Hematopoietic multipotent progenitor cell treated with erythropoietin and hydrocortisone succinate and interleukin-3 and kit ligand, for 15 days (in vitro differentiated cells): ENCODE measurements around the gene TSPAN18.

Experiments
- DNase-seq: peaks from one replicate; pipeline ENCODE4 v3.0.0-alpha.2; 2015; ENCODE audit warnings: low spot score

The TSPAN18 gene

GRCh38 chr11:44797051-44797450 lies 70.3 kb downstream of the TSPAN18 start:
- no peak for DNase-seq

DNA sequence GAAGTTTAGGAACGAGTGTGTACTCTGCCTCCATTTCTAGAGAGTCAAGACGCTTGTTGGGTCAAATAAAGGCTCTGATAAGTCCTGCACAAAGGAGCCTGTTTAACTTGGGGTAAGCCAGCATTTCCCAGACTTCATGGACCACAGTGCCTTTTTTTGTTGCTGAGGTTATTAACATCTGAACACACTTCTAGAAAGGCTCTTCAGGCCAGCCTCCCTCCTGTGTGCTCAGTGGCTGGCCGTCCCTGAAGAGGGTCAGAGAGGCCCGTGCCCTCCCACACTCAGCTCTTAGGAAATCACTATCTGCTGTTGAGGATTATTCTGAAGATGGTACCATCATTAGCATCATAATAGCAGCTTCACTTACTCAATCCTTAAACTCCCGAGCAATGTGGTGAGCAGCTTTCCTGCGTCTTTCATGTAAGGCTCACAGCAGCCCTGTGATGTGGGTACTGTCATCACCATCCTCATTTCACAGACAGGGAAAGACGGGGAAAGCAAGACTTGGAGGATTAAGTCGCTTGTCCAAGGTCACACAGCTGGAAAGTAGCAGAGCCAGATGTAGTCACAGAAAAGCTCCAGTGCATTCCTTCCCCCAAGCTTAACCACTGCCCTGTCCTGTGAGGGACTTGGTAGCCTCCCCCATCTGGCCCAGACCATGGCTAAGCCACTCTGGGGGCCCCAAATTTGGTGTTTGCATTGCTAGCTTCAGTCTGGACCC lies 71.3 kb downstream of the TSPAN18 start:
- DNase-seq, result no peak

GRCh38 chr11:44798607-44798972 lies 71.8 kb downstream of the TSPAN18 start:
- DNase-seq, result no peak

DNA sequence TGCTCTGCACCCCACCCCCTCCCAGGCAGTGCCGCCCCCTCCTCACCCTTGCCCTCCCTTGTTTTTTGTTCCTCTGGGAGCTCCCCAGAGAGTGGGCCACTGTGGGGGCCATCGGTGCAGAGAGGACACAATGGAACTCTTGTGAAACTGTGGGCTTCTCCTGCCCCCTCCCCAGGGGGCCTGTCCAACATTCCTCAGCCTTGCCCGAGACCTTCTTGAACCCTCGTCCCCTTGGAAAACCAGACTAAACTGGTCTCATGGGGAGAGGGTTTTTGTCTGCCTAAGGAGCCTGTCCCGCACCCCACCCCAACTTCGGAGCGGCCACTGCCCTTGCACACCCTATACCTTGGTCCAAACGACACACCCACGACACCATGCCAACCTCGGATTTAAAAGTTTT lies 72.2 kb downstream of the TSPAN18 start:
- DNase-seq, result no peak

GRCh38 chr11:44802347-44802746 lies 75.6 kb downstream of the TSPAN18 start:
- no peak for DNase-seq

DNA sequence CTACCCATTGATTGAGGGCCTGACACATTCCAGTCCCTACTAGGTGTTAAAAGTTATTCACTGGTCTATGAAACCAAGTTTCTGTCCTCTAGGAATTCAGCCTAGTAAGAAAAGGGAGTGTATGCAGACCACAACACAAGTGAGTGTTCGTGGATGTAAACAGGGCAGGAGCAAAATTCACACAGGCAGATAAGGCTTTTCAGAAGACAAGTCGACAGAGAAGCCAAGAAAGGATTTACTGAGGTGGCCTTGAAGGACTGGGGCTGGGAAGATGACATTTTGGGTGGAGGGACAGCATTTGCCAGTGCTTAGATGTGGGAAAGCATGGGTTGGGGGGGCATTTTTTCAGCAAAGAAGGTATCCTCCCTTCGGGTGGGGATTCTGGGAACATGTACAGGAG lies 76.2 kb downstream of the TSPAN18 start:
- DNase-seq, result no peak

DNA sequence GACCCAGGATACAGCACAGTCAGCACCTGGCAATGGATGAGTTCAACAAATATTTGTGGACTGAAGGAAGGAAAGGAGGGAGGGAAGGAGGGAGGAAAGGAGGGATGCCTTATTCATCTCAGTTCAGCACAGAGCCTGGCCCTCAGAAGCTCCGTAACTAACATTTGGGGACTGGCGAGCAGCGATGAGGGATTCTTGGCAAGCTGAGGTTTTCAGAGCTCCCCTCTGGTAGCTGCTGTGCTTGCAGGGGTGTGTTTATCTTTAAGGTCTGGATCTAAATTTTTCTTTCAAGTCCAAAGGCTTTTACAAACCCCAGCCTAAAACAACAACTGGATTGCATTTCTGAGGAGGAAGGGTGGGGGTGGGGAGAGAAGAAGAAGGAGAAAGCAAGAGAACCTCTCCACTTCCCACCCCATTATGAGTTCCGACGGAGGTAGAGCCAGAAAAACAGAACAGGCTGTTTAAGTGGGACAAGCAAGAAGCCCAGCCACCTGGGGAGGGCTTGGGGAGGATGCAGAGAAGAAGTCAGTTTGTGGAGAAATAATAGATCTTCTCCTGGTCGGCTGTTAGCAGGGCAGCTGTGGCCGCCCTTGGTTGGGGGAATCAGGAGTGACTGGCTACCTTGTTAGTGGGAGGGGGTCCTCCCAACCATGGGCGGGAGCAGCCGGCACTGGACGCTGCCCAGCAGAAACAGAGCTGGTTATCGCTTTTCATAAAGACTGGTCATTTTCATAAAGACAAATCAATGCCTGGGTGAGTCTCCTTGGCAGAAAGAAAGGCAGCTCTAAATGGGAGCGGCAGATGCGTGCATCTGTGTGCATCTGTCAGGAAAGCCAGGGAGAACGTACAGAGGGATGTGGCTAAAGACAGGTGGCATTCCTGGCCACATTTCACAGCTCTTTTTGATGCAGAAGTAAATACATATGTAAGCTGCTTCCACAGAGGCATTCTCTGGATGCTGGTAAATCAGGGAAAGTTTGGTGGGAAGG lies 78.0 kb downstream of the TSPAN18 start:
- DNase-seq, result no peak

GRCh38 chr11:44805596-44805995 lies 78.8 kb downstream of the TSPAN18 start:
- DNase-seq, result no peak

- no peak for DNase-seq
Measured at GRCh38 chr11:44808053-44808753, 81.4 kb downstream of the TSPAN18 start.

DNA sequence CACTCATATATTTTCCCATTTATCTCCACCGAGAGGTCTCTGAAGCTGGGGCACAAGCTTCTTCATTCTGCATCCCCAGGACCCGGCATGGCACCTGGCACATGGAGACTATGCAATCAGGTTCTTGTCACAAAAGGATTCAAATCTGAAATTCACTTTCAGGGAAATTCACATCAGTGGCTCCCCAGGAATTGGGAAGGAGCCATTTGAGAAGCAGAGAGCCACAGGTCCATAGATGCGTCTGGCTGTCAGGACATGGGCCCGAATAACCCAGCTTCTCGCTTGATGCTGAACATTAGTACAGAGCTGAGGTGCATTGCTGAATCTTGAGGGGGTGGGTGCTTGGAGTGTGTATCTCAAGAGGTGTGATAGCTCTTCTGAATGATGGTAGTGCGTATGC lies 82.5 kb downstream of the TSPAN18 start:
- DNase-seq, result no peak

DNA sequence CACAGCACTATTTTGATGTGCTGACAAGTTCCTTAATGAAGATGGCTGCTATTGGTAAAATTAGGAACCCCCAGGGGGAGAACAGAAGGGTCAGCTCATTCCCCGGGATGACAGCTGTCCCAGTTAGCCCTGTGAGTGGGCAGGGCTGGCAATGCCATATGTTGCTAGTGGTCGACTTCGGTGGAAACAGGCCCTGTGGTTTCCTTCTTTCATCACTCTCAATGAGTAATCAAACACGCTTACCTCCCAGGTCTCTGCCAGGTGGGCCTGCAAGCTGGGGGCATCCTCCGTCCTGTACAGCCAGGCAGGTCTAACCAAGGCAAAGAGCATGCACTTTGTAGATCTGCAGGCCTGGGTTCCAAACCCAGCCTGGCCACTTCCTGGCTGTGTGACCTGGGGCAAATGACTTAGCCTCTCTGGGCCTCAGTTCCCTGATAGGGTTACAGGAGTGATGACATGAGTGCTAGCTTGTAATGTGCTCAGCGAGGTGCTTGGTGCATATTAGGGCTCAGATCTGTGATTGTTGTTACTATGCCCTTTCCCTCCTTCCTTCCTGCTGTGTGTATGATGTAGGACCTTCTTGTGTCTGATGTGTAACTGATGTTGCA lies 85.2 kb downstream of the TSPAN18 start:
- no peak for DNase-seq

DNA sequence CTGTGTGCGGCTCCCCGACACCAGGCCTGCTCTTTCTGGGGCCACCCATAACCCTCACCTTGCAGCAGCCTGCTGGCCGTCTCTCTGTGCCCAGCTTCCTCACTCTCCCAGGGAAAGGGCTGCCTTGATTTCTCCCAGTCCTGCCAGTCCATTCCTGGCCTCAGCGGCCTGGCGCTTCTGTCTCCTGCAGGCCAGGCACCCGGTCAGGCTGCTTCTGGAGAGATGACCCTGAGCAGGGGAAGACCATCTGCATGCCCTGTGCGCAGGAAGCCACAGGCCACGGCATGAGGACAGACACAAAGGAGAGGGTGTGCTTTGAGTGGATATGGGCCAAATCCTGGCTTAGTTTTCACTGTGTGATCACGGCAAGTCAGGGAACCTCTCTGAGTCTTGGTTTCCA lies 86.2 kb downstream of the TSPAN18 start:
- no peak for DNase-seq

GRCh38 chr11:44813401-44813800 lies 86.6 kb downstream of the TSPAN18 start:
- no peak for DNase-seq

DNA sequence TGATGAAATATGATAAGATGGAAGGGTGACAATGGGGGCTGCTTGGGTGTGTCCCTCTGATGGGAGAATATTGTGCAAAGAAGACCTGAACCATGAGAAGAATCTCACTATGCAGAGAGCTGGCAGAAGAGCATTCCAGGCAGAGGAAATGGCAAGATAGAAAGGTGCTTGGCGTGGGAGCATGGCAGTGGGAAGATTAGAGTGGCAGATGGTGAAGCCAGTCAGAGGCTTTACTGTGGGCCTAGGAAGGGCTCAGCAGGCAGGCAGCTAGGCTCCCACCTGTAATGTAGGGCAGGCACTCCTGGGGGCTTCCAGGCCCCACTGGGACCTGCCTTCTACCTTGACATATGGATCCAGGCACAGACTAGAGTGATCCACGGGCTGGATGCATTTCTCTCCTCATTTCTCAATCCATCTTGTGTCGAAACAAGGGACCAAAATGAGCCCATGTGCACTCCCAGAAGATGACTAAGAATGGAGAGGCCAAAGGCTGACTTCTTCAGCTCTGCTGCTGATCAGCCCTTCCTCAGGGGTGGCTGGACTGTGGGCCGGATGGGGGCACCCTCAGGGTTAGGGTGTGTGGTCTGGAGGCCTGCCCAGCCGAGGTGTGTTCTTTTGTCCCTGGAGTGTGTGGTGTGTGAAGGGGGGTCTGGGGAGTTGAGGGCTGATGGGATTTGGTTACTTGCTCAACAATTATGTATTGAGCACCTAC lies 88.3 kb downstream of the TSPAN18 start:
- DNase-seq, result no peak

- DNase-seq, result no peak
Measured at GRCh38 chr11:44815917-44816456, 89.2 kb downstream of the TSPAN18 start.

- DNase-seq, result no peak
Measured at GRCh38 chr11:44816761-44817160, 90.0 kb downstream of the TSPAN18 start.

DNA sequence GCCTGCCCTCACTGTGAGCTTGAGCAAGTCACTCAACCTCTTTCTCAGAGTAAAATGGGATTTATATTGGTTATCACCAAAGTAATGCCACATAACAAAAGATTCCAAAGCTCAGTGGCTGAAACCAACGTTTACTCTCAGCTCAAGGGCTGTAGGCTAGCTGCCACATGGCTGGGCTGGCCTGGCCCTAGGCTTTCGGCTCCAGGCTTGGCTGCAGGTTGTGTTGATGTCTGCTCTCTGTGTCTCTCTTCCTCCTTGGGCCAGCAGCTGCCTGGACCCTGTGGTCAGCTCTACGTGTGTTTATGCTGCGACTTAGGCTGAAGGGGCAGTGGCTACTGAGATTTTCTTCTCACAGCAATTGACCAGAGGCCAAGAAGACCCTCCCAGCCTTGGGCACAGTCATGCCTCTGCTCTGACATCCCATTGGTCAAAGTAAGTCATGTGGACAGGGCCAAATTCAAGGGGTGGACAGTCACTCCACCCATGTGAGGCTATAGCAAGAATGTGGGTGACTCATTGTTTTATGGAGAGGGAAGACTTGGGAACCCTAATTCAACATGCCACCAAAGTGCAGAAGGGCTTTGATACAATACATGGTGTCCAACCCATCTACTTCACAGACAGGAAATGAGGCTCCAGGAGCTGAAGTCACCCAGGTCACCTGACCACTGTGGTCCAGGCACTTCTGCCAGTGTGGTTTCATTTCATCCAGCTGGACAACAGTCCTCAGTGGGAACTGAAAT lies 90.6 kb downstream of the TSPAN18 start:
- DNase-seq, result no peak

DNA sequence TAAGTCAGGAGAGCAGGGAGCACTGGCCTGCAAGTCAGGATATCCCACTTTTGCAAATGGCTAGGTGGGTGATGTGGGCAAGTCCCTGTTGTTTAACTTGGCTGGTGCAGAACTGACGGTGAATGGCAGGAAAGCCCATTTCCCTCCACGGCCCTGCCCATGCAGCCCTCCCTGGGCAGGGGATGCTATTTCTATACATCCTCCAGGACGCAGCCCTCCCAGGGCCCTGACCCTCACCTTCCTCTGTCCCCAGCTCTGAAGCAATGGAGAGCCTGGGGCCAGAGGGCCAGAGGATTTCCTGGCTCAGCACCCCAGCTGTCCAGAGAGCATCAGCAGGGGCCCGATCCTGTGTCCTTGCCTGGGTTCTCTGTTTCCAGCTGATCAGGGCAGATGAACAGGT lies 91.3 kb downstream of the TSPAN18 start:
- DNase-seq, result no peak

DNA sequence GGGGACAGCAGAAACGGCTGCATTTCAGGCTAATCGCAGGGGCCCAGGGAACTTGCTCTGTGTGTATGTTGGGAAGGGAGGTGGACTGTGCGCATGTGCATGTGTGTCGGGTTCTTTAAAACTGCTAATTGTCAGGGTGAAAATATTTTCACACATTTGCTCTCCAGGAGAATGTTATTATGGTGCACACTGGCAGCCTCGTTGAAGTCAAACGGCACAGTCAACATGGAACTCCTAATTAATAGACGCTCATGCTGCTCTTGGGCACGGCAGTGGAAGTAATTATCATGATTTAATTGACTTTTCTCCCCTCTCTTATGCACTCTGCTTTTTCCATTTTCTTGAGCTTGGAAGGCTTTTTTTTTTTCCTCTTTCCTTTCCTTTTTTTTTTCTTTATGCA lies 92.6 kb downstream of the TSPAN18 start:
- DNase-seq, result no peak

DNA sequence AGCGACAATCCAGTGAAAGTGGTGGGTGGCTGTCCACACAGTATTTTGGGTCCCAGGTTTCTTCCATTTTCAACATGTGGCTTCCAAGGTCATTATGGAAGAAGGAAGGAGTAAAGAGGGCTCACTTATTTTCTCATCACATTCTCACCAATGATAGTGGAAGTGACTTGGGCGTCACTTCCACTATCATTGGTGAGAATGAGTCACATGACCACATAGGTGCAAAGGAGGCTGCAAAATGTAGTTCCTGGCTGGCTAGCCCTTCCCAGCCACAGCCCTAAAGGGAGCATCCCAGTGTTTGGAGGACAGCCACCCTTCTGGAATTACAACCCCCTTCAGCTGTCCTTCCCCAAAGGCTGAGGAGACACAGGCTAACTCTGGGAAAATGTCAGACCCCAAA lies 95.6 kb downstream of the TSPAN18 start:
- DNase-seq, result no peak

DNA sequence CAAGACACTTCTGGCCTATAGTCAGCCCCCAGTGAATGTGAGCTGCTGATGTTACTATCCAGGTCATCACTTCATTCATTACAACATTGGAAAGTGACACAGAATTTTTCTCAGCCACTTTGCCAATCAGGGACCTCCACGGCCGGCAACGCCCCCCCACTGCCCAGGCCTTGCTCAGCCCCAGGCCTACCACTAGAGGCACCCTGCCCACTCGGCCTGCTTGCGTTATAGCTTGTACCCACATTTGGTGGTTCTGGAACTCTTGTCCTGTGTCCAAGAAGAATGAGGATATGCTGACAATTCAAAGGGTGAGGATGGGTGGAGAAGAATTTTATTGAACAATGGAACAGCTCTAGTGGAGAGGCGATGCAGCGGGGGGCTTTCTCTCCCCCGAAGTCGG lies 96.2 kb downstream of the TSPAN18 start:
- DNase-seq, result no peak
